ENCODE measurements around the gene TCTA. TPM values are rescaled to one million over a fixed set of nuclear protein-coding genes. Genes with fewer than 3 reads are reported as not detected.

TCTA gene
- total and polyA plus RNA-seq, 2 of the 8 experiments (the other 6 are each of a cell fraction or from before 2014, with no cell fraction given), result 6.2 to 11.0 TPM

DNA sequence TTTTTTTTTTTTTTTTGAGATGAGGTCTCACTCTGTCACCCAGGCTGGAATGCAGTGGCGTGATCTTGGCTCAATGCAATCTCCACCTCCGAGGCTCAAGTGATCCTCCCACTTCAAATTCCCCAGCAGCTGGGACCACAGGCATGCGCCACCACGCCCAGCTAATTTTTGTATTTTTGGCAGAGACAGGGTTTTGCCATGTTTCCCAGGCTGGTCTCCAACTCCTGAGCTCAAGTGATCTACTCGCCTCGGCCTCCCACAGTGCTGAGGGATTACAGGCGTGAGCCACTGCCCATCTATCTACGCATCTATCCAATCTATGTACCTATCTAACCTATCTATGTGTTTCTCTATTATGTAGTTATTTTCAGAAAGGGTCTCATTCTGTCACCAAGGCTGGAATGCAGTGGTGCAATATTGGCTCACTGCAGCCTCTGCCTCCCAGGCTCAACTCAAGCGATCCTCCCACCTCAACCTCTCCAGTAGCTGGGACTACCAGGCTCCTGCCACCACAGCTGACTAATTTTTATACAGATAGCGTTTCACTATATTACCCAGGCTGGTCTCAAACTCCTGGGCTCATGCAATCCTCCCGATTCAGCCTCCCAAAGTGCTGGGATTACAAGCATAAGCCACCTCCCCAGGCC, 33.9 kb upstream of the TCTA start:
- Histone ChIP-seq H3K4me3 (ENCODE audit: extremely low read depth in 1 of 4, insufficient read depth in 2 of 4, low read depth in 3 of 4, low read length in 4 of 4) (no peak overlapping the region), H2AFZ (ENCODE audit: low read length) (no peak overlapping the region), H2BK15ac (ENCODE audit: low read length) (no peak overlapping the region), H3K4ac (replicated peaks; ENCODE audit: insufficient read length, low read depth, low read length) (no peak overlapping the region), H3K27me3 (replicated peaks in 1 of 4; ENCODE audit: control insufficient read depth in 3 of 4, extremely low read depth in 1 of 4, insufficient read depth in 3 of 4, low read length in 3 of 4) (no peaks in the 10 kb centered on the region), H3K18ac (ENCODE audit: extremely low read depth, low read length) (no peak overlapping the region), H2BK5ac (ENCODE audit: low read depth, low read length) (no peak overlapping the region), H2AK5ac (ENCODE audit: low read depth, low read length) (no peak overlapping the region), H3K56ac (replicated peaks; ENCODE audit: insufficient read length, low read depth, low read length) (no peak overlapping the region), H4K91ac (replicated peaks; ENCODE audit: insufficient read length, low read length) (no peak overlapping the region), H2BK20ac (ENCODE audit: low read length) (no peak overlapping the region), H3K79me2 (ENCODE audit: control insufficient read depth in 1 of 2, insufficient read depth in 2 of 2, low read length in 2 of 2) (peaks cover 3 to 71% of the 10 kb centered on the region in 2 experiments), H3K9ac (replicated peaks in 1 of 4; ENCODE audit: extremely low read depth in 1 of 4, low read depth in 3 of 4, low read length in 3 of 4) (no peak overlapping the region), H3K4me2 (ENCODE audit: insufficient read depth in 1 of 2, low read depth in 2 of 2, low read length in 2 of 2) (no peak overlapping the region), H2BK120ac (replicated peaks; ENCODE audit: low read depth, low read length) (no peak overlapping the region), H4K8ac (ENCODE audit: extremely low read depth, insufficient read depth, low read length) (no peak overlapping the region), H3K23ac (ENCODE audit: insufficient read length) (no peak overlapping the region), H3K9me3 (ENCODE audit: insufficient read depth in 2 of 2, low read depth in 1 of 2, low read length in 1 of 2) (no peaks in the 10 kb centered on the region), H3K23me2 (ENCODE audit: low read depth, low read length) (0 out of 2 replicates have a peak, but pooled peaks cover under 1% of the 10 kb centered on the region), H3K27ac (ENCODE audit: low read depth, low read length) (no peak overlapping the region), H2BK12ac (ENCODE audit: low read depth, low read length) (no peak overlapping the region), H3K14ac (ENCODE audit: insufficient read length) (no peak overlapping the region), H4K5ac (ENCODE audit: insufficient read length, low read depth, low read length) (no peak overlapping the region), H4K20me1 (replicated peaks in 1 of 2; ENCODE audit: control insufficient read depth in 1 of 2, insufficient read depth in 2 of 2, low read length in 2 of 2) (peaks cover 5 to 17% of the 10 kb centered on the region in 2 experiments), H3K79me1 (ENCODE audit: low read depth, low read length) (peaks cover 2% of the 10 kb centered on the region; the same call in 1 of the 2 replicates), H3K4me1 (replicated peaks in 1 of 4; ENCODE audit: control insufficient read depth in 3 of 4, insufficient read depth in 4 of 4, low read length in 3 of 4) (peaks cover 0 to 2% (median 0%) of the 10 kb centered on the region in 4 experiments; a peak in 1 of 7 replicates), H3K36me3 (ENCODE audit: control insufficient read depth in 2 of 4, insufficient read depth in 4 of 4, low read length in 3 of 4) (peaks cover 2 to 21% (median 12%) of the 10 kb centered on the region in 4 experiments; a peak in 5 of 8 replicates)
- CTCF ChIA-PET (ENCODE audit: partially characterized antibody), result interaction anchor here (1.5 kb wide), 1 partner anchor 71 kb away, joined by 4 read pairs; no protein-coding TSS in a partner anchor
- 94% methylated on average over 11 of the region's 11 CpGs; no CpG with 5 or more reads in 1 of the 2 experiments for WGBS, 2 experiments (ENCODE audit: extremely low coverage in 1 of 2, insufficient coverage in 1 of 2, insufficient read length in 1 of 2, insufficient replicate concordance in 2 of 2, low coverage in 1 of 2, low lambda C conversion rate in 2 of 2, missing lambda C conversion rate in 1 of 2)
- POLR2A ChIA-PET (ENCODE audit: partially characterized antibody), result interaction anchor here (1.2 to 1.6 kb wide), 3 partner anchors 21 to 38 kb away, joined by 3 to 6 read pairs (median 3); partner anchors contain the start of genes RHOA and USP4
- TF ChIP-seq SP1 (IDR thresholded peaks at IDR 0.05; ENCODE audit: low read depth, low read length) (no peak), GTF2F1 (IDR thresholded peaks at IDR 0.05; ENCODE audit: borderline replicate concordance, low read depth, low read length) (no peak), SP4 (IDR thresholded peaks at IDR 0.05; ENCODE audit: low read length) (no peak), CBX8 (IDR thresholded peaks at IDR 0.05; ENCODE audit: borderline replicate concordance, low read depth, low read length) (no peak), KDM4A (IDR thresholded peaks at IDR 0.05; ENCODE audit: low read depth, low read length, severe bottlenecking) (no peak), CEBPB (IDR thresholded peaks at IDR 0.05; ENCODE audit: low read depth, low read length) (no peak)
- no peak for FAIRE-seq
- no peak for DNase-seq (ENCODE audit: low read depth in 1 of 2, low spot score in 2 of 2)
